ENCODE measurements around the gene CLIP2.

DNA sequence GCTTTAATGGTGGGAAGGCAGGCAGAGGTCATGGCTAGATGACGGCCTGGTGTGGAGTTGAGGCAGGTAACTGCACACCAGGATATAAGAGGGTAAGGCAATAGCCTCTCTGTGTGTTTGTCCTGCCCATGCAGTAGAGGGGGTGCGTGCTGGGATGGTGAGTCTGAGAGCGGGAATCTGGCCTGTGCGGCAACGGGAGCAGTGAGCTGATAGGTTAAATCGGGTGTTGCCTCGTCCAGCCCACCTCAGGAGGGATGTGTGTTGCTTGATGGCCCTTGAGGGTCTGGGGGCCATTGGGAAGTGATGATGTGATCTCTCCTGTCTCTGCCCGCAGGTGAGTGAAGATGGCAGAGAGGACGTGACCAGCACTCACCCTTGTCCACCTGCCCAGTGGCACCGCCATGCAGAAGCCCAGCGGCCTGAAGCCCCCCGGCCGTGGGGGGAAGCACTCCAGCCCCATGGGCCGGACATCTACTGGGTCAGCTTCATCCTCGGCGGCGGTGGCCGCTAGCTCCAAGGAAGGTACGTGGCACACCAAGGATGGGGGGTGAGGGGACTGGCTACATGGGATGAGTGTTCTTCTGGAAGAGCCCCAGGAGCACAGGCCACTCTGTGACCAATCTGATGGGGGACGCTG is 28.1 kb downstream of the CLIP2 start:
- TF ChIP-seq, protein P1, sequence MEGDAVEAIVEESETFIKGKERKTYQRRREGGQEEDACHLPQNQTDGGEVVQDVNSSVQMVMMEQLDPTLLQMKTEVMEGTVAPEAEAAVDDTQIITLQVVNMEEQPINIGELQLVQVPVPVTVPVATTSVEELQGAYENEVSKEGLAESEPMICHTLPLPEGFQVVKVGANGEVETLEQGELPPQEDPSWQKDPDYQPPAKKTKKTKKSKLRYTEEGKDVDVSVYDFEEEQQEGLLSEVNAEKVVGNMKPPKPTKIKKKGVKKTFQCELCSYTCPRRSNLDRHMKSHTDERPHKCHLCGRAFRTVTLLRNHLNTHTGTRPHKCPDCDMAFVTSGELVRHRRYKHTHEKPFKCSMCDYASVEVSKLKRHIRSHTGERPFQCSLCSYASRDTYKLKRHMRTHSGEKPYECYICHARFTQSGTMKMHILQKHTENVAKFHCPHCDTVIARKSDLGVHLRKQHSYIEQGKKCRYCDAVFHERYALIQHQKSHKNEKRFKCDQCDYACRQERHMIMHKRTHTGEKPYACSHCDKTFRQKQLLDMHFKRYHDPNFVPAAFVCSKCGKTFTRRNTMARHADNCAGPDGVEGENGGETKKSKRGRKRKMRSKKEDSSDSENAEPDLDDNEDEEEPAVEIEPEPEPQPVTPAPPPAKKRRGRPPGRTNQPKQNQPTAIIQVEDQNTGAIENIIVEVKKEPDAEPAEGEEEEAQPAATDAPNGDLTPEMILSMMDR (IDR thresholded peaks at IDR 0.05): no peak
- TF ChIP-seq POLR2A (IDR thresholded peaks at IDR 0.05): no peak

Data from esophagus squamous epithelium (tissue), 4 donors.